Endothelial cell of umbilical vein (primary cell): ENCODE measurements around the gene STIMATE. TPM values are rescaled to one million over a fixed set of nuclear protein-coding genes. Genes with fewer than 3 reads are reported as not detected.

Experiments
- BruUV-seq: library from RNA; stranded (reverse); fragments of 400-500 nt; replicated peaks from 2 replicates; lab custom pipeline; 2021; lab: Mats Ljungman, UMichigan
- CTCF ChIA-PET: fragments of 300-600, 350-600 bp; sonication (Branson Sonifier 250); formaldehyde crosslinking; loops from one replicate; lab custom pipeline; 2021; ENCODE audit warnings: antibody characterized with exemption, inconsistent platforms; lab: Charles Lee
- POLR2A ChIA-PET: fragments of 300-600, 350-600 bp; sonication (Branson Sonifier 250); formaldehyde crosslinking; loops from one replicate; lab custom pipeline; 2021; ENCODE audit warnings: antibody characterized with exemption, inconsistent platforms; lab: Charles Lee
- DNase-seq: peaks from one replicate; pipeline ENCODE4 v3.0.0-alpha.2; 2011; ENCODE audit warnings: low read depth, low spot score
- FAIRE-seq: peaks from 2 replicates; lab custom pipeline; 2011; peaks lifted over from hg19 to GRCh38; lab: Jason Lieb, UNC
- H2AFZ ChIP-seq: 2 replicates; pipeline ENCODE4 v1.6.0; 2012; ENCODE audit warnings: low read depth, low read length, control low read depth, inconsistent platforms
- H3K27ac ChIP-seq: 2 replicates; pipeline ENCODE4 v1.5.1; 2011; ENCODE audit warnings: low read depth, mild to moderate bottlenecking, control low read depth, low read length, moderate library complexity; ENCODE audit not compliant: insufficient read depth
- H3K27me3 ChIP-seq, 2 experiments: 2 replicates each; pipeline versions ENCODE4 v1.6.0 to v1.6.1; 2011; ENCODE audit warnings: low read length in 2 of 2, mixed read lengths in 1 of 2; ENCODE audit not compliant: control insufficient read depth in 2 of 2, insufficient read depth in 2 of 2
- H3K36me3 ChIP-seq, 2 experiments: 2 replicates in 1 of 2; 3 replicates in 1 of 2; pipeline ENCODE4 v1.5.1; 2011; ENCODE audit warnings: low read length in 2 of 2, mild to moderate bottlenecking in 1 of 2, moderate library complexity in 1 of 2; ENCODE audit not compliant: control insufficient read depth in 2 of 2, insufficient read depth in 2 of 2; ENCODE audit errors: extremely low read depth in 1 of 2
- H3K4me1 ChIP-seq: 3 replicates; pipeline ENCODE4 v1.5.1; 2011; ENCODE audit warnings: mild to moderate bottlenecking, low read length; ENCODE audit not compliant: control insufficient read depth, insufficient read depth; ENCODE audit errors: extremely low read depth
- H3K4me2 ChIP-seq: 2 replicates; pipeline ENCODE4 v1.6.1; 2011; ENCODE audit warnings: low read length, control low read depth, mixed read lengths; ENCODE audit not compliant: insufficient read depth
- H3K4me3 ChIP-seq, 3 experiments: fragments of 200-600 bp in 1 of 3; sonication (generic), shearing (Covaris generic) in 1 of 3; replicated peaks in 1 of 3; 2 replicates each; pipeline ENCODE4 v1.5.1; 2011 to 2016; ENCODE audit warnings: control low read depth in 3 of 3, low read length in 3 of 3, mild to moderate bottlenecking in 2 of 3, inconsistent platforms in 1 of 3, low read depth in 1 of 3, moderate library complexity in 1 of 3; ENCODE audit not compliant: insufficient read depth in 1 of 3
- H3K79me2 ChIP-seq: 2 replicates; pipeline ENCODE4 v1.6.0; 2012; ENCODE audit warnings: low read length, inconsistent platforms; ENCODE audit not compliant: control insufficient read depth, insufficient read depth
- H3K9ac ChIP-seq: replicated peaks from 2 replicates; pipeline ENCODE3; 2011; ENCODE audit warnings: low read length, control low read depth; ENCODE audit not compliant: insufficient read depth; ENCODE audit errors: extremely low read depth
- H3K9me1 ChIP-seq: replicated peaks from 3 replicates; pipeline ENCODE4 v1.6.0; 2011; ENCODE audit warnings: mild to moderate bottlenecking, low read length; ENCODE audit not compliant: control insufficient read depth, insufficient read depth; ENCODE audit errors: extremely low read depth
- H3K9me3 ChIP-seq: replicated peaks from 2 replicates; pipeline ENCODE4 v1.5.1; 2012; ENCODE audit warnings: low read length, inconsistent platforms; ENCODE audit not compliant: control insufficient read depth, insufficient read depth
- H4K20me1 ChIP-seq: replicated peaks from 2 replicates; pipeline ENCODE3; 2011; ENCODE audit warnings: mild to moderate bottlenecking, low read length; ENCODE audit not compliant: control insufficient read depth, insufficient read depth; ENCODE audit errors: extremely low read depth
- EZH2 ChIP-seq: IDR thresholded peaks from 2 replicates; pipeline ENCODE4 v1.6.1; 2012; ENCODE audit warnings: borderline replicate concordance, low read depth, mild to moderate bottlenecking, moderate library complexity, low read length, inconsistent platforms; ENCODE audit not compliant: severe bottlenecking
- FOS ChIP-seq: IDR thresholded peaks from 2 replicates; pipeline ENCODE4 v1.6.1; 2011; ENCODE audit warnings: mild to moderate bottlenecking, low read length, moderate library complexity, borderline replicate concordance; ENCODE audit not compliant: insufficient read depth
- GATA2 ChIP-seq: IDR thresholded peaks from 2 replicates; pipeline ENCODE4 v1.7.0; 2011; ENCODE audit warnings: low read depth, mild to moderate bottlenecking, moderate library complexity, mixed read lengths, low read length; ENCODE audit not compliant: insufficient read length, insufficient read depth
- JUN ChIP-seq: IDR thresholded peaks from 2 replicates; pipeline ENCODE4 v1.6.1; 2011; ENCODE audit warnings: borderline replicate concordance, low read depth; ENCODE audit not compliant: insufficient read length, insufficient read depth
- MYC ChIP-seq: IDR thresholded peaks from one replicate; pipeline ENCODE4 v1.6.1; 2011; ENCODE audit warnings: mild to moderate bottlenecking, low read depth, low read length
- POLR2A ChIP-seq: IDR thresholded peaks from 2 replicates; pipeline ENCODE4 v1.6.1; 2012; ENCODE audit warnings: low read depth, mild to moderate bottlenecking, control low read depth, low read length
- POLR2AphosphoS5 ChIP-seq: IDR thresholded peaks from 2 replicates; pipeline ENCODE4 v1.6.1; 2012; ENCODE audit warnings: low read depth, mild to moderate bottlenecking, control low read depth, low read length, moderate library complexity; ENCODE audit not compliant: insufficient read depth
- dilution Hi-C: fragments of 300-500 bp; cut with MboI; formaldehyde crosslinking; loops from one replicate; pipeline ENCODE4 v1.15.0; 2019; ENCODE audit warnings: low sequenced_read_pairs; ENCODE audit not compliant: extremely low pct_ligation_motif_present
- intact Hi-C: fragments of 100-400 bp; cut with micrococcal nuclease; formaldehyde crosslinking; loops from one replicate; pipeline ENCODE4 v1.10.0; 2022
- polyA plus RNA-seq, 4 experiments: library from polyadenylated mRNA; depleted of rRNA in 3 of 4; stranded (reverse) in 3 of 4; unstranded in 1 of 4; fragments of >200 nt; gene quantifications; 2 replicates each; pipeline versions ENCODE4 v1.2.1 to v1.2.3, GENCODE V29; 2011 to 2012; ENCODE audit warnings: missing spikeins in 1 of 4
- total RNA-seq: library from RNA; stranded (reverse); gene quantifications from 2 replicates; pipeline ENCODE4 v1.2.3, GENCODE V29; 2021
- TF ChIP-seq, protein P1 (sequence below), 2 donors: IDR thresholded peaks; 1 replicate in 1 of 2; 2 replicates in 1 of 2; pipeline ENCODE4 v1.5.1; 2011; ENCODE audit warnings: low read length in 2 of 2, mild to moderate bottlenecking in 2 of 2, moderate library complexity in 2 of 2, control low read depth in 1 of 2, inconsistent platforms in 1 of 2, low read depth in 1 of 2; ENCODE audit not compliant: insufficient read depth in 1 of 2; ENCODE audit errors: extremely low read depth in 1 of 2
- TF ChIP-seq, protein P2 (sequence below): IDR thresholded peaks from 2 replicates; pipeline ENCODE4 v1.6.1; 2011; ENCODE audit not compliant: insufficient read depth, insufficient read length

The STIMATE gene
- total and polyA plus RNA-seq, 2 donors (not counting 3 experiments of a cell fraction or from before 2014, with no cell fraction given), result 18.2 to 24.0 TPM

DNA sequence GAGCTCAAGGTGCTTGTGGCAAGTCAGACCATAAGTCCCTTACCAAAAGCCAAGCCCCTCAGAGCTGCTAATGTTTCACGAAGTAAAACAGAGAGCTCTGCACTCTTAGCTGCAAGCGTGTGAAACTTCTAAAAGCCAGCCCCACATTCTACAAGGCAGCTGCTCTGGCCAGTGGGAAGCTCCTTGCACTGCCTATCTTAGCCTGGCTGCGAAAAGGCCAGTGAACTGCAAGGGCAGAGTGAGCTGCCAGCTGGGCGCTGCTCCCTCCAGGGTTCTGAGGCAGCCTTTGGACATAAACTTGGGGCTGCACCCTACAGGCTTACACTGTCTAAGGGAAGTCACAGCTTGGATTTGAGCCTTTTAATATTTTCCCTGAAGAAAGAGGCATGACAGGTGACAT lies 60.4 kb downstream of the STIMATE start:
- Histone ChIP-seq H3K36me3 (peaks cover 0 to 5% of the 10 kb centered on the region in 2 experiments), H3K9ac (no peak overlapping the region), H3K27me3 (no peaks in the 10 kb centered on the region), H3K27ac (no peak overlapping the region), H3K9me1 (no peaks in the 10 kb centered on the region), H3K9me3 (no peaks in the 10 kb centered on the region), H3K79me2 (no peaks in the 10 kb centered on the region), H2AFZ (no peak overlapping the region), H3K4me2 (no peak overlapping the region), H4K20me1 (no peaks in the 10 kb centered on the region), H3K4me1 (no peaks in the 10 kb centered on the region), H3K4me3 (no peak overlapping the region)
- FAIRE-seq, result no peak
- POLR2A ChIA-PET, result no interaction called here
- DNase-seq, result no peak
- BruUV-seq, result no TSS peak
- CTCF ChIA-PET, result interaction anchor here (1.0 to 2.8 kb wide), 6 partner anchors 8 to 38 kb away, joined by 3 to 10 read pairs (median 4); no protein-coding TSS in a partner anchor
- TF ChIP-seq GATA2, result no peak
- no peak for TF ChIP-seq MYC
- no peak for TF ChIP-seq FOS
- TF ChIP-seq POLR2A, result no peak
- TF ChIP-seq, protein P1, sequence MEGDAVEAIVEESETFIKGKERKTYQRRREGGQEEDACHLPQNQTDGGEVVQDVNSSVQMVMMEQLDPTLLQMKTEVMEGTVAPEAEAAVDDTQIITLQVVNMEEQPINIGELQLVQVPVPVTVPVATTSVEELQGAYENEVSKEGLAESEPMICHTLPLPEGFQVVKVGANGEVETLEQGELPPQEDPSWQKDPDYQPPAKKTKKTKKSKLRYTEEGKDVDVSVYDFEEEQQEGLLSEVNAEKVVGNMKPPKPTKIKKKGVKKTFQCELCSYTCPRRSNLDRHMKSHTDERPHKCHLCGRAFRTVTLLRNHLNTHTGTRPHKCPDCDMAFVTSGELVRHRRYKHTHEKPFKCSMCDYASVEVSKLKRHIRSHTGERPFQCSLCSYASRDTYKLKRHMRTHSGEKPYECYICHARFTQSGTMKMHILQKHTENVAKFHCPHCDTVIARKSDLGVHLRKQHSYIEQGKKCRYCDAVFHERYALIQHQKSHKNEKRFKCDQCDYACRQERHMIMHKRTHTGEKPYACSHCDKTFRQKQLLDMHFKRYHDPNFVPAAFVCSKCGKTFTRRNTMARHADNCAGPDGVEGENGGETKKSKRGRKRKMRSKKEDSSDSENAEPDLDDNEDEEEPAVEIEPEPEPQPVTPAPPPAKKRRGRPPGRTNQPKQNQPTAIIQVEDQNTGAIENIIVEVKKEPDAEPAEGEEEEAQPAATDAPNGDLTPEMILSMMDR (IDR thresholded peaks at IDR 0.05; ENCODE audit: extremely low read depth in 1 of 2, insufficient read depth in 1 of 2, low read depth in 1 of 2, low read length in 2 of 2), result no peak
- TF ChIP-seq POLR2AphosphoS5, result no peak
- no peak for TF ChIP-seq EZH2
- no peak for TF ChIP-seq JUN
- TF ChIP-seq, protein P2, sequence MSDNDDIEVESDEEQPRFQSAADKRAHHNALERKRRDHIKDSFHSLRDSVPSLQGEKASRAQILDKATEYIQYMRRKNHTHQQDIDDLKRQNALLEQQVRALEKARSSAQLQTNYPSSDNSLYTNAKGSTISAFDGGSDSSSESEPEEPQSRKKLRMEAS, result no peak
- dilution Hi-C loops, result no loop called here
- intact Hi-C loops, result no loop called here
